GM18951 (cell line): ENCODE results near the gene HDLBP.
"Not testable (repeated sequence)": the region's sequence is repeated elsewhere in the genome, so short reads cannot be mapped to it uniquely, and the experiment has no call there.

ENCODE experiments used
- POLR2A ChIP-seq: IDR thresholded peaks from 4 replicates; pipeline ENCODE4 v1.6.1; 2011; ENCODE audit warnings: mild to moderate bottlenecking; ENCODE audit not compliant: insufficient read length, insufficient read depth; ENCODE audit errors: extremely low read depth
- in situ Hi-C: fragments of 300-500 bp; cut with MboI; formaldehyde crosslinking; loops from one replicate; pipeline ENCODE4 v1.12.0; 2022; ENCODE audit warnings: low sequenced_read_pairs, mixed read lengths, inconsistent platforms; ENCODE audit not compliant: unreplicated experiment

Gene HDLBP

GRCh38 chr2:241308832-241309500 lies 6.5 kb downstream of the HDLBP start:
- in situ Hi-C loops = no loop called here

GRCh38 chr2:241308267-241308666 lies 7.2 kb downstream of the HDLBP start:
- no peak for TF ChIP-seq POLR2A
- in situ Hi-C loops = no loop called here

More at GRCh38 chr2:241308832-241309500, 6.5 kb downstream of the HDLBP start:
- no peak for TF ChIP-seq POLR2A

GRCh38 chr2:241307055-241307454 lies 8.4 kb downstream of the HDLBP start:
- TF ChIP-seq POLR2A = no peak
- in situ Hi-C loops = no loop called here

- TF ChIP-seq POLR2A = no peak
- in situ Hi-C loops = no loop called here
These were observed 11.3 kb downstream of the HDLBP start for GRCh38 chr2:241304039-241304670.

- no peak for TF ChIP-seq POLR2A
- in situ Hi-C loops = no loop called here
These were observed 12.5 kb downstream of the HDLBP start for GRCh38 chr2:241302759-241303651.

- in situ Hi-C loops = no loop called here
- TF ChIP-seq POLR2A = no peak
These were observed 13.4 kb downstream of the HDLBP start for GRCh38 chr2:241302083-241302482.

- in situ Hi-C loops = no loop called here
- no peak for TF ChIP-seq POLR2A
These were observed 15.5 kb downstream of the HDLBP start for GRCh38 chr2:241300000-241300399.

GRCh38 chr2:241298673-241299072 lies 16.8 kb downstream of the HDLBP start:
- TF ChIP-seq POLR2A = no peak
- in situ Hi-C loops = no loop called here

GRCh38 chr2:241296767-241297166 lies 18.7 kb downstream of the HDLBP start:
- in situ Hi-C loops = no loop called here
- TF ChIP-seq POLR2A = no peak

- no peak for TF ChIP-seq POLR2A
- in situ Hi-C loops = no loop called here
These were observed 20.0 kb downstream of the HDLBP start for GRCh38 chr2:241295326-241296095.

GRCh38 chr2:241293378-241293797 lies 22.1 kb downstream of the HDLBP start:
- in situ Hi-C loops = not testable (repeated sequence)

GRCh38 chr2:241291977-241292376 lies 23.5 kb downstream of the HDLBP start:
- no peak for TF ChIP-seq POLR2A
- in situ Hi-C loops = no loop called here

- TF ChIP-seq POLR2A = no peak
- in situ Hi-C loops = no loop called here
These were observed 24.3 kb downstream of the HDLBP start for GRCh38 chr2:241291153-241291552.

GRCh38 chr2:241289597-241289996 lies 25.9 kb downstream of the HDLBP start:
- no peak for TF ChIP-seq POLR2A
- in situ Hi-C loops = loop anchor here (5.0 kb wide), 1 partner anchor 47 kb away; no protein-coding TSS in a partner anchor
